ENCODE measurements around the gene GNG2. TPM values are rescaled to one million over a fixed set of nuclear protein-coding genes. Genes with fewer than 3 reads are reported as not detected.

Gene GNG2
- total RNA-seq, 1 experiment from 2014 or later = 7.0 TPM

- Histone ChIP-seq H3K9me3 (ENCODE audit: control insufficient read depth, low read depth, low read length) (no peaks in the 10 kb centered on the region), H3K79me2 (ENCODE audit: insufficient read depth, low read length) (no peaks in the 10 kb centered on the region), H3K27ac (ENCODE audit: insufficient read length, low read depth, low read length) (no peak overlapping the region), H2AFZ (ENCODE audit: low read length) (no peak overlapping the region), H3K9ac (ENCODE audit: extremely low read depth, insufficient read length, low read length) (no peak overlapping the region), H2BK15ac (ENCODE audit: low read depth, low read length) (no peak overlapping the region), H2BK12ac (ENCODE audit: insufficient read length, low read depth, low read length) (no peak overlapping the region), H3K4me2 (ENCODE audit: insufficient read depth, insufficient read length, low read length) (no peak overlapping the region), H2BK5ac (ENCODE audit: insufficient read length, low read length) (no peak overlapping the region), H3T11ph (ENCODE audit: low read length) (no peak overlapping the region), H3K4ac (ENCODE audit: low read depth, low read length) (no peak overlapping the region), H3K56ac (ENCODE audit: insufficient read length, low read depth, low read length) (no peak overlapping the region), H4K91ac (ENCODE audit: insufficient read length, low read depth, low read length) (no peak overlapping the region), H4K5ac (ENCODE audit: insufficient read length, low read depth, low read length) (no peak overlapping the region), H2BK120ac (ENCODE audit: low read depth, low read length, poor library complexity, severe bottlenecking) (no peak overlapping the region), H3K23me2 (ENCODE audit: insufficient read length, low read depth, low read length, poor library complexity, severe bottlenecking) (no peaks in the 10 kb centered on the region), H3K18ac (ENCODE audit: insufficient read length, low read depth, low read length) (no peak overlapping the region), H3K79me1 (ENCODE audit: insufficient read depth, low read depth, low read length, poor library complexity, severe bottlenecking) (no peaks in the 10 kb centered on the region), H4K20me1 (ENCODE audit: control insufficient read depth, insufficient read depth, insufficient read length) (no peaks in the 10 kb centered on the region), H3K27me3 (ENCODE audit: insufficient read depth, low read length) (no peaks in the 10 kb centered on the region), H3K14ac (ENCODE audit: insufficient read depth, low read length) (no peak overlapping the region), H2BK20ac (ENCODE audit: low read depth, low read length, poor library complexity, severe bottlenecking) (no peak overlapping the region), H3K4me1 (ENCODE audit: insufficient read depth, low read length) (no peaks in the 10 kb centered on the region), H2AK5ac (ENCODE audit: insufficient read length, low read length) (no peak overlapping the region), H4K8ac (replicated peaks; ENCODE audit: insufficient read length, low read depth, low read length) (no peak overlapping the region), H3K23ac (ENCODE audit: insufficient read length, low read depth, low read length) (no peak overlapping the region)
- Mint-ChIP-seq H3K27me3 (ENCODE audit: low read depth) (no peaks in the 10 kb centered on the region), H3K4me3 (no peak overlapping the region), H3K27ac (no peak overlapping the region; a peak in 1 of 7 replicates), H3K4me1 (peaks cover 18 to 20% of the 10 kb centered on the region in 2 experiments), H3K9me3 (no peaks in the 10 kb centered on the region), H3K36me3 (ENCODE audit: insufficient read depth in 1 of 3, low read depth in 3 of 3) (peaks cover 34 to 89% (median 78%) of the 10 kb centered on the region in 3 experiments)
- TF ChIP-seq CTCF (conservative IDR thresholded peaks at IDR 0.05) = no peak
- WGBS (ENCODE audit: extremely low coverage, insufficient read length, low lambda C conversion rate) = no CpG with 5 or more reads among the region's 2 CpGs
- no peak for DNase-seq
Observed at GRCh38 chr14:52005625-52006024, 145.2 kb downstream of the GNG2 start.
